HepG2 (cell line): ENCODE results near the gene FANCE. TPM values are rescaled to one million over a fixed set of nuclear protein-coding genes. Genes with fewer than 3 reads are reported as not detected.

Experiments used
- CCAR2 ChIP-seq: fragments of 200-400 bp; formaldehyde crosslinking; optimal IDR thresholded peaks from 2 replicates; pipeline ENCODE3; 2018; ENCODE audit warnings: low read depth, mild to moderate bottlenecking, low read length, moderate library complexity
- CENPT ChIP-seq: sonication (generic); formaldehyde crosslinking; IDR thresholded peaks from 2 replicates; pipeline ENCODE4 v1.8.0; 2022; ENCODE audit warnings: low read depth, mild to moderate bottlenecking, moderate library complexity, missing genetic modification reagents
- CHD4 ChIP-seq: fragments of 200-600 bp; sonication (generic); IDR thresholded peaks from 2 replicates; pipeline ENCODE4 v1.7.0; 2017; ENCODE audit warnings: mild to moderate bottlenecking, low read length, borderline replicate concordance
- ETS1 ChIP-seq: sonication (generic); formaldehyde crosslinking; IDR thresholded peaks from 2 replicates; pipeline ENCODE4 v1.4.0; 2020; ENCODE audit warnings: missing genetic modification reagents
- NFIB ChIP-seq: sonication (generic); formaldehyde crosslinking; IDR thresholded peaks from 2 replicates; pipeline ENCODE4 v1.9.0; 2021; ENCODE audit warnings: missing genetic modification reagents, mild to moderate bottlenecking, borderline replicate concordance
- SPEN ChIP-seq: sonication (generic); formaldehyde crosslinking; IDR thresholded peaks from 2 replicates; pipeline ENCODE4 v1.5.1; 2020; ENCODE audit warnings: low read depth, mild to moderate bottlenecking, missing genetic modification reagents
- TBL1XR1 ChIP-seq: fragments of 150-350 bp; IDR thresholded peaks from 2 replicates; pipeline ENCODE4 v1.6.1; 2014; ENCODE audit warnings: borderline replicate concordance, low read length; ENCODE audit not compliant: partially characterized antibody
- UBTF ChIP-seq: sonication (generic); formaldehyde crosslinking; IDR thresholded peaks from 2 replicates; pipeline ENCODE4 v1.4.0; 2020; ENCODE audit warnings: mild to moderate bottlenecking, missing genetic modification reagents
- WIZ ChIP-seq: sonication (generic); formaldehyde crosslinking; IDR thresholded peaks from 2 replicates; pipeline ENCODE4 v1.5.1; 2020; ENCODE audit warnings: mild to moderate bottlenecking, missing genetic modification reagents
- ZFP82 ChIP-seq: sonication (generic); formaldehyde crosslinking; IDR thresholded peaks from 2 replicates; pipeline ENCODE4 v1.5.1; 2020; ENCODE audit warnings: mild to moderate bottlenecking, missing genetic modification reagents, borderline replicate concordance
- ZFY ChIP-seq: sonication (generic); formaldehyde crosslinking; IDR thresholded peaks from 2 replicates; pipeline ENCODE4 v1.4.0; 2020; ENCODE audit warnings: missing genetic modification reagents
- ZNF160 ChIP-seq: sonication (generic); formaldehyde crosslinking; IDR thresholded peaks from 2 replicates; pipeline ENCODE4 v1.8.0; 2022; ENCODE audit warnings: mild to moderate bottlenecking, inconsistent platforms, missing genetic modification reagents
- ZNF572 ChIP-seq: sonication (generic); formaldehyde crosslinking; IDR thresholded peaks from 2 replicates; pipeline ENCODE4 v1.5.1; 2020; ENCODE audit warnings: mild to moderate bottlenecking, missing genetic modification reagents
- polyA plus RNA-seq, 8 experiments: library from polyadenylated mRNA; depleted of rRNA in 3 of 8; stranded (reverse) in 7 of 8; unstranded in 1 of 8; fragments of >200 nt; fragmentation: Illumina TruSeq in 4 of 8; extraction: Trizol in 4 of 8; gene quantifications; 2 replicates each; pipeline versions ENCODE4 v1.2.1 to v1.2.3, GENCODE V29; 2011 to 2016; ENCODE audit warnings: low read depth in 4 of 8, missing spikeins in 1 of 8, mixed read lengths in 1 of 8; ENCODE audit not compliant: insufficient read depth in 1 of 8
- total RNA-seq, 5 experiments: library from RNA; depleted of rRNA; stranded (reverse); fragments of >200 nt; fragmentation: Illumina TruSeq; extraction: Trizol; gene quantifications; 2 replicates each; pipeline ENCODE4 v1.2.3, GENCODE V29; 2016; ENCODE audit warnings: low read depth in 1 of 5
- TF ChIP-seq, protein P1 (sequence below): sonication (generic); formaldehyde crosslinking; IDR thresholded peaks from 2 replicates; pipeline ENCODE4 v1.8.1; 2023; ENCODE audit warnings: mild to moderate bottlenecking, missing genetic modification reagents
- TF ChIP-seq, protein P2 (sequence below): sonication (generic); formaldehyde crosslinking; IDR thresholded peaks from 2 replicates; pipeline ENCODE4 v1.5.1; 2020; ENCODE audit warnings: mild to moderate bottlenecking, missing genetic modification reagents, moderate library complexity
- TF ChIP-seq, protein P3 (sequence below): sonication (generic); formaldehyde crosslinking; conservative IDR thresholded peaks from 2 replicates; pipeline ENCODE4 v1.4.0; 2020; ENCODE audit warnings: missing genetic modification reagents

The FANCE gene
- total and polyA plus RNA-seq, 2 of the 13 experiments (the other 11 are each of a cell fraction or from before 2014, with no cell fraction given), result 7.1 to 11.2 TPM

DNA sequence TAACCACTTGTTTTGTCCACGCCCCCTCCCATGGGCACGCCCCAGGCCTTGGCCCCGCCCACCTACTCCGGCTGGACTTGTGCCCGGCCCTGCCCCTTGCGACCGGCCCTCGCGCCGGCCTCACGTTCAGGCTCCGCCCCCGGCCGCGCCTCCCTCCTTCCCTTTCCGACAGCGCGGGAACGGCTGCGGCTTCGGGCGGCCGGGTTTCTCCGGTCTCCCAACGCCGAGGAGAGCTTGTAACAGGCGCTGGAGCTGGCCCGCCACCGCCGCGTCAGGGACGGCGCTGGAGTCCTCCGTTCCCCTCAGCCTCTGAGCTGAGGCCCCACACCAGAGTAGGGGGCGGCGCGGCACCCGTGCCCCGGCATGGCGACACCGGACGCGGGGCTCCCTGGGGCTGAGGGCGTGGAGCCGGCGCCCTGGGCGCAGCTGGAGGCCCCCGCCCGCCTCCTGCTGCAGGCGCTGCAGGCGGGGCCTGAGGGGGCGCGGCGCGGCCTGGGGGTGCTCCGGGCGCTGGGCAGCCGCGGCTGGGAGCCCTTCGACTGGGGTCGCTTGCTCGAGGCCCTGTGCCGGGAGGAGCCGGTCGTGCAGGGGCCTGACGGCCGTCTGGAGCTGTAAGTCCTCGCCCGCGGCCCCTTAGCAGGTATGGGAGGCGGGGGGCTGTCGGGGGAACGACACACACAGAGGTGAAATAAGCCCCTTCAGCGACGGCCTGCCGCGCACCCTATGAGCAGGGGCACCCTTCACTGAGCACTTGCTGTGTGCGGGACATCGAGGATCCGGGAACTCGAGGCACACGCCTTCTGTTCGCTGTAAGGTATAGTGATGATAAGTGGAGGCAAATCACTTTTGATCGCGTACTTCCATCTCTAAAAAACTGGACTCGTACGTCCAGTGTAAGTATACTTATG lies at the start of gene FANCE (continued):
- TF ChIP-seq, protein P1, sequence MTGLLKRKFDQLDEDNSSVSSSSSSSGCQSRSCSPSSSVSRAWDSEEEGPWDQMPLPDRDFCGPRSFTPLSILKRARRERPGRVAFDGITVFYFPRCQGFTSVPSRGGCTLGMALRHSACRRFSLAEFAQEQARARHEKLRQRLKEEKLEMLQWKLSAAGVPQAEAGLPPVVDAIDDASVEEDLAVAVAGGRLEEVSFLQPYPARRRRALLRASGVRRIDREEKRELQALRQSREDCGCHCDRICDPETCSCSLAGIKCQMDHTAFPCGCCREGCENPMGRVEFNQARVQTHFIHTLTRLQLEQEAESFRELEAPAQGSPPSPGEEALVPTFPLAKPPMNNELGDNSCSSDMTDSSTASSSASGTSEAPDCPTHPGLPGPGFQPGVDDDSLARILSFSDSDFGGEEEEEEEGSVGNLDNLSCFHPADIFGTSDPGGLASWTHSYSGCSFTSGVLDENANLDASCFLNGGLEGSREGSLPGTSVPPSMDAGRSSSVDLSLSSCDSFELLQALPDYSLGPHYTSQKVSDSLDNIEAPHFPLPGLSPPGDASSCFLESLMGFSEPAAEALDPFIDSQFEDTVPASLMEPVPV (CRISPR knock-in tag), result peak; percentile 86; the same call in 1 of the 2 replicates
- TF ChIP-seq SPEN (CRISPR knock-in tag) (peak; percentile 71), TBL1XR1 (no peak), WIZ (CRISPR knock-in tag) (0 out of 2 replicates have a peak, but pooled peaks have one; percentile 75), NFIB (no peak), CCAR2 (no peak), CHD4 (no peak), CENPT (CRISPR knock-in tag) (no peak), ETS1 (CRISPR knock-in tag) (peak; percentile 49; the same call in 1 of the 2 replicates), ZNF572 (CRISPR knock-in tag) (peak; percentile 81), UBTF (CRISPR knock-in tag) (peak; percentile 91), ZFP82 (CRISPR knock-in tag) (no peak; the same call in 1 of the 2 replicates), ZNF160 (CRISPR knock-in tag) (0 out of 2 replicates have a peak, but pooled peaks have one; percentile 39), ZFY (peak; percentile 84)
- TF ChIP-seq, protein P2, sequence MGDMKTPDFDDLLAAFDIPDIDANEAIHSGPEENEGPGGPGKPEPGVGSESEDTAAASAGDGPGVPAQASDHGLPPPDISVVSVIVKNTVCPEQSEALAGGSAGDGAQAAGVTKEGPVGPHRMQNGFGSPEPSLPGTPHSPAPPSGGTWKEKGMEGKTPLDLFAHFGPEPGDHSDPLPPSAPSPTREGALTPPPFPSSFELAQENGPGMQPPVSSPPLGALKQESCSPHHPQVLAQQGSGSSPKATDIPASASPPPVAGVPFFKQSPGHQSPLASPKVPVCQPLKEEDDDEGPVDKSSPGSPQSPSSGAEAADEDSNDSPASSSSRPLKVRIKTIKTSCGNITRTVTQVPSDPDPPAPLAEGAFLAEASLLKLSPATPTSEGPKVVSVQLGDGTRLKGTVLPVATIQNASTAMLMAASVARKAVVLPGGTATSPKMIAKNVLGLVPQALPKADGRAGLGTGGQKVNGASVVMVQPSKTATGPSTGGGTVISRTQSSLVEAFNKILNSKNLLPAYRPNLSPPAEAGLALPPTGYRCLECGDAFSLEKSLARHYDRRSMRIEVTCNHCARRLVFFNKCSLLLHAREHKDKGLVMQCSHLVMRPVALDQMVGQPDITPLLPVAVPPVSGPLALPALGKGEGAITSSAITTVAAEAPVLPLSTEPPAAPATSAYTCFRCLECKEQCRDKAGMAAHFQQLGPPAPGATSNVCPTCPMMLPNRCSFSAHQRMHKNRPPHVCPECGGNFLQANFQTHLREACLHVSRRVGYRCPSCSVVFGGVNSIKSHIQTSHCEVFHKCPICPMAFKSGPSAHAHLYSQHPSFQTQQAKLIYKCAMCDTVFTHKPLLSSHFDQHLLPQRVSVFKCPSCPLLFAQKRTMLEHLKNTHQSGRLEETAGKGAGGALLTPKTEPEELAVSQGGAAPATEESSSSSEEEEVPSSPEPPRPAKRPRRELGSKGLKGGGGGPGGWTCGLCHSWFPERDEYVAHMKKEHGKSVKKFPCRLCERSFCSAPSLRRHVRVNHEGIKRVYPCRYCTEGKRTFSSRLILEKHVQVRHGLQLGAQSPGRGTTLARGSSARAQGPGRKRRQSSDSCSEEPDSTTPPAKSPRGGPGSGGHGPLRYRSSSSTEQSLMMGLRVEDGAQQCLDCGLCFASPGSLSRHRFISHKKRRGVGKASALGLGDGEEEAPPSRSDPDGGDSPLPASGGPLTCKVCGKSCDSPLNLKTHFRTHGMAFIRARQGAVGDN, result peak; percentile 93
- TF ChIP-seq, protein P3, sequence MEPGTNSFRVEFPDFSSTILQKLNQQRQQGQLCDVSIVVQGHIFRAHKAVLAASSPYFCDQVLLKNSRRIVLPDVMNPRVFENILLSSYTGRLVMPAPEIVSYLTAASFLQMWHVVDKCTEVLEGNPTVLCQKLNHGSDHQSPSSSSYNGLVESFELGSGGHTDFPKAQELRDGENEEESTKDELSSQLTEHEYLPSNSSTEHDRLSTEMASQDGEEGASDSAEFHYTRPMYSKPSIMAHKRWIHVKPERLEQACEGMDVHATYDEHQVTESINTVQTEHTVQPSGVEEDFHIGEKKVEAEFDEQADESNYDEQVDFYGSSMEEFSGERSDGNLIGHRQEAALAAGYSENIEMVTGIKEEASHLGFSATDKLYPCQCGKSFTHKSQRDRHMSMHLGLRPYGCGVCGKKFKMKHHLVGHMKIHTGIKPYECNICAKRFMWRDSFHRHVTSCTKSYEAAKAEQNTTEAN (CRISPR knock-in tag), result no peak; the same call in 1 of the 2 replicates
